ENCODE measurements around the gene CFAP74.

The CFAP74 gene

DNA sequence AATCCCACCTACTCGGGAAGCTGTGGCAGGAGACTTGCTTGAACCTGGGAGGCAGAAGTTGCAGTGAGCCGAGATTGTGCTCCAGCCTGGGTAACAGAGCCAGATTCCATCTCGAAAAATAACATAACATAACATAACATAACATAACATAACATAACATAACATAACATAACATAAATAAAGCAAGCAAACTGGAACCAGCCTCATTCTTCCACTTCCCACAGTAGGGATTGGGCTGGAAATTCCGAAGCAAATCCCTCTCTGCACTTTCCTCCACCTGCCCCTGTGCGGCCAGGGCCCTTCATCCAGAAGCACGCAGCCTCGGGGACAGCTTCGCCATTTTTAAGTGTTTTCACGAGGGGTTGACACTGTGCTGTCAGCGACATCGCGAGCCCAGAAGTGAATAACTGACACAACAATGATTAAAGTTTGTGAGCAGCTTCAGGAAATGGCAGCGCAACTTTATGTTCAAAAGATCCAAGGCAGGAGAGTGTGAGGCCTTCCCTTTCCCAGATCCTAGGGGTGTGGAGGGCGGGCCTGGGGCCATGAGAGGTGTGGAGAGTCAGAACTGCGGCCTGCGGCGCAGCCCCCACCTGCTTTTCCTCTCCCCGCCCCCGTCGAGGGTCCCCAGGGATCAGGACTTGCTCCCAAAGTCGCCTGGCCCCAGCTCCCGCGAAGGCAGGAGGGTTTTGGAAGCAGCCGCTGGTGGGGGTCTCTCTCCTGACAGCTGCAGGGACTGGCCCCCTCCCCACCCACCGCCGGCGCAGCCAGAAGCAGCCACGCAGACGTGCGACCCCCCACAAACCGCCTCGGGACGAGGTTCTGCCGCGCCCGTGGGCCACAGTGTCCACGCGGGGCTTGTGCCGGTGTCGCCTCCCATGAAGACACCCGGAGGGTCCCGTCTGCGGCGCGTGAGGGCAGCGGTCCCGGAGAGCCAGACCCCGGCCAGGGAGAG is 14.9 kb upstream of the CFAP74 start:
- no peak for DNase-seq

DNA sequence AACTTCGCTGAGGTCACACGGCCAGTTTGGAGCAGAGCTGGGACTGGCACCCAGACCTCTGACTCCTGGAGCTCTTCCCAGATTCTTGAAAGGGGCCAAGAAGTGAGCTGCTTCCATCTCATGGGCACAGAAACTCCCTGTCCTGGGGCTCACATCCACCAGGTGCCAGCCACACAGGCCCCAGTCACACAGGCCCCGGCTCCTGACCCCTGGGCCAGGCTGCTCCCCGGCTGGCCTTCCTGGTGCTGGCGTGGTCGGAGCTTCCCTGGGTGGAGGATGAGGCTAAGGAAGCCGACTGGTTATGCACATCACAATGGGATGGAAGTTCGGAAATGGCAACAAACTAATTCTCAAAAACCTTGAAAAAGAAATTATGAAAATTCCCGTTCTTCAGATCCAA is 12.5 kb upstream of the CFAP74 start:
- DNase-seq, result no peak

DNA sequence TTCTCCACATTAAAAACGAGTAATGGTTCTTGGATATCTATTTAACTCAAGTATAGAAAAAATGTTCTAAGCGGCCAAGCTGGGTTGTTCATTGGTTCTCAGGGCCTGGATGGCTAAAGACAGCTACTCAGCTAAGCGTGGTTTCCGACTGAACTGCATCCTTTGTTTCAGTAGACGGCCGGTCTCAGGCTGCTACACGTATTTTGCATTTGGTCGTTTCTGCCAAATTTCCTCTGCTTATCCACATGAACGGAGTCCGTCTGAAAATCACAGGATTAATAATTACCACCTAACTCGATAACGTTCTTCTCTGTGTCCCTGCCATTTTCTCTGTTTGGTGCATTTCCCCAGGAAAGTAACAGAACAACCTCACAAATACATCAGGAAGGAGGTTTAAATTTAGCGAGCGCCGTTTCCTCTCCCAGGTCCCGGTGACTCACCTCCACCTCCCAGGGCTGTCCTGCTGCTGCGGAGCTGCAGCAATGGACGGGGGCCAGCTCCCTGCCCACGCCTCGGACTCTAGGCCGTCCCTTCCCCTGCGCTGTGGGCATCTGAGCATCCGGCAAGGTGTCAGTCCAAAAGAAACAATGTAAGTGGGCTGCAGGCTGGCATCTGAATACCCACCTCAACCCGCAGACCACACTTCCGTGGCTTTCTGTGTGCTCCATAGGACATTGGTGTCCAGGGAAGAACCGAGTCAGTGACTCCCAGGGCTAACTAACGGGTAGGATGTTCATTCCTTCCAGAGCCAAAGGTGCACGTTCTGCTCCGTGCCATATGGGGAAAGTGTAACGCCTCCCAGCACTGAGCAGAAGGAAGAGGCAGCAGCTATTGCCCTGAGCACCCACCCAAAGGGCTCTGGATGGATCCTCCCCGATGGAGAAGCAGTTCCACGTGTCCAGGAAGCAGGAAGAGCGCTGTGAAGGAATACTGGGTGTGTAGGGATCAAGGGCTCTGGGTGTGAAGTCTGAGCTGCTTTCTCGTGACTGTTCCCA is 11.5 kb upstream of the CFAP74 start:
- no peak for DNase-seq

DNA sequence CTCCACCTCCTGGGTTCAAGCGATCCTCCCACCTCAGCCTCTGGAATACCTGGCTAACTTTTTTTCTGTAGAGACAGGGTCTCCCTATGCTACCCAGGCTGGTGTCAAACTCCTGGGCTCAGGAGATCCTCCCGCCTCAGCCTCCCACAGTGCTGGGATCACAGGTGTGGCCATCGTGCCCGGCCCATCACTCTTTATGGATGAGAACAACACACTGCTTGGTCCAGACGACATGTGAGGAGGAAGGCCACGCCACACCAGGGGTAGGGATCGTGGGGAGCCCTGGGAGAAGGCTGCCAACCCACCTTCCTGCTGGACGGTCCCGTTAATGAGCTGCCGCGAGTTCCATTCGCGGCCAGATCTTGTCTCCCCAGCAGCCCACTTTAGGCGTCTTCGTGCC is 10.6 kb upstream of the CFAP74 start:
- no peak for DNase-seq

DNA sequence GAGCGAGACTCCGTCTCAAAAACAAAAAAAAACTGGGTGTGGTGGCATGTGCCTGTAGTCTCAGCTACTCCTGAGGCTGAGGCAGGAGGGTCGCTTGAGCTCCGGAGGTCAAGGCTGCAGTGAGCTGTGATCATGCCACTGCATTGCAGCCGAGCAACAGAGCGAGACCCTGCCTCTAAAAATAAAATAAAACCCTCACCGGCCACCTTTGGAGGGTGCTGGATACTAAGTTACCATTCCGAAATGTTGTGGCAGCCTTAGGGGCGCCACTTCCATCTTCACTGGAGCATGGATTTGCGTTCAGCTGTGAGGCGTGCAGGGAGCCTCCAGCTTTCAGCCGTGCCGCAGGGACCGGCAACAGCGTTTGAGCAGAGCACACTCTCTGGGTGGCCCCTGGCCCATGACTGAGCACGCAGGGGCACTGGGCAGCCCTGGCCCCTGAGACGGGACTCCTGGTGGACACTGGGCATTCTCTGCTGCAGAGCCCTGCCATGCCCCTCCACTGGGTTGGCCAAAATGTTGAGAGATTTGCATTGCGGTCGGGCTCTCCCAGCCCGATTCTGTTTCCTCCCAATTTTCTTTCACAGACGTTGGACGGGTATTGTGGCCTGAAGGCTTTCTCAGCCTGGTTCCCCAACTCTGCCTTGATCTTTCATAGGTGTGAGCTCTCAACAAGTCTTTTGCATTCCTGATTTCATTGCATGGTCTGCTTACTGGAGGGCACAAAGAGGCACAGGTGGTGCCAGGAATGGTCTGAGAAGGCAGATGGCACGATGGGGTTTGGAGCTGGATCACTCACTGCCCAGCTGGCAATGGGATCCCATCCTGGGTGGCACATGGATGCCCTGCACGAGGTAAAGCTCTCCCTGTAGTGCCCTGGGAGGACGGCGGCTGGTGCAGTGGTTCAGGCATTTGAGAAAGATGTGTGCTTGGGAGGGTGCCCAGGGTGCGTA is 5.8 kb upstream of the CFAP74 start:
- DNase-seq, result no peak

DNA sequence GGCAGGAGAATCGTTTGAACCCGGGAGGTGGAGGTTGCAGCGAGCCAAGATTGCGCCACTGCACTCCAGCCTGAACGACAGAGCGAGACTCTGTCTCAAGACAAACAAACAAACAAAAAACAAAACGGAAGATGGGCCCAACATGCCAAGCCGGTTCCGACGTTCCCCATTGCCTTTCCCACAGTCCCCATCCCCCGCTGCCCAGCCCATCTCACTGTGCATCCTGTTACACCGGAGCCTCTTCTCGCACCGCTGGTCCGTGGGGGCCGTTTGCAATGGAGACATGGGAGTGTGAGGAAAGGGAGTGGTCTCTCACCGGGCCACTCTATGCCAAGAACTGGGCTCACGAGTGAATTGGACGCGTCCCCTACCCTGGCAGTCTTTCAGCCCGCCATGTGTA is 1.3 kb upstream of the CFAP74 start:
- DNase-seq, result no peak

DNA sequence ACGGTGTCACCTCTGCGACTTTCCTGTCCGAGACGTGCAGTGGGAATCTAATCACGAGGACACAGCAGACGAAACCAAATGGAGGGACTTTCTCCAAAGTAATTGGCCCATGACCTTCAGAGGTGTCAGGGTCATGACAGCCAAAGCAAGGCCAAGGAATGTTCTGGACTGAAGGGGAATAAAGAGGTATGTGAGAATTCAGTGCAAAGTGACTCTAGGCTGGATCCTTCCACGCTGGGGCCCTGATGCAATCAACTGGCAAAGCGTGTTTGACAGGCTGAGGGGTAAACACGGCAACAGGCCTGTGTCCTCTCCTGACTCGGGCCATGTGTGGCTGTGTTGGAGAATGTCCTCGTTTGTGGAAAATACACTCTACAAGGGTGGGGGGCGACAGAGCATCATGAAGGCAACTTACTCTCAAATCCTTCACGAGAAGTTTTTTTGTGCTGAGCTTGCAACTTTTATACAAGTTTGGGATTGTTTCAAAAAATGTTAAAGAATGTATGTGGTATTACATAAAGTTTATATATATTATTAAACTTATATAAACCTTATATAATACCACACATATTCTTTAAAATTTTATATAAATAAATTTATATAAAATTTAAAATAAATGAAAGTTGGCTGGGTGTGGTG is 1.7 kb downstream of the CFAP74 start:
- DNase-seq, result no peak

DNA sequence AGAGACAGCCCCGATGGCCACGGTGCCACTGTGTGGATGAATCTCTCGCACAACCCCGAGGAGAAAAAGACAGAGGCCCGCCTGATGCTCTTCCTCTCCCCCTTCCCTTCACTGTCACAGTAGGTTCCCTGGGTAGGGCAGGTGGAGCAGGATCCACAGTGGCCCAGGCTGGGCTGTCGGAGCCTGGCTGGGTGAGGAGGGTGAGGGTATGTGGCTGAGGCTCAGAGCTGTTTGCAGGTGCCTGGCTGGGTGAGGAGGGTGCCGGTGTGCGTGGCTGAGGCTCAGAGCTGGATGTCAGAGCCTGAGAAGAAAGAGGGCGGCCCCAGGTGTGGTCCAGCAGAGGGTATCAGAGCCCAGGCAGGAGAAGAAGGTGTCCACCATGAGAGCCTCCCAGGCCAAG is 2.7 kb downstream of the CFAP74 start:
- DNase-seq, result no peak

DNA sequence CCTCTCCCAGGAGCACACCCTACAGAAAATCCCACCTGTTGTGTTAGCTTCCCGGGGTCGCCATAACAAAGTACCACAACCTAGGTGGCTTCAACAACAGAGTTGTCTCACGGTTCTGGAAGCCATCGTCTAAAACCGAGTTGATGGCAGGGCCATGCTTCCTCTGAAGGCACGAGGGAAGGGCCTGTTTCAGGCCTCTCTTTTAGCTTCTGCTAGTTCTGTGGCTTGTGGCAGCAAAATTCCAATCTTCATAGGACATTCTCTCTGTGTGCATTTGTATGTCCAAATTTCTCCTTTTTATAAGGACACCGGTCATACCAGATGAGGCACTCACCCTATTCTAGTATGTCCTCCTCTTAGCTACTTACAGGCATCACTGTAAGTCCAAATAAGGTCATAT is 3.2 kb downstream of the CFAP74 start:
- DNase-seq, result no peak

DNA sequence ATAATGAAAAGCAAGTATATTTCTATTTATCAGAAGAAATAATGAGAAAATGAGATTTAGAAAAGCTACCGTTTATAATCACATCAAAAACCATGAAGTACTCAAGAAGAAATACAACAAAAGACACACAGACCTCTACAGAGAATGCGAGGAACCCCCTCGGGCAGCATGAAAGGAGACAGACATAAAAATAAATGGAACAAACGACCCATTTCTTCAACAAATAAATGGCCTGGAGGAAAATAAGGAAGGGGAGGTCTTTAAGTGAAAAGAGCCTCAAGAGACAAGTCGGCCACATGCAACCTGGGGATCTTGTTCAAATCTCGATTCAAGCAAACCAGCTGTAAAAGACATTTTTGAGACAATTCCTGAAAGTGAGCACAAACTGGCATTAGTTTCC is 6.0 kb downstream of the CFAP74 start:
- DNase-seq, result no peak

DNA sequence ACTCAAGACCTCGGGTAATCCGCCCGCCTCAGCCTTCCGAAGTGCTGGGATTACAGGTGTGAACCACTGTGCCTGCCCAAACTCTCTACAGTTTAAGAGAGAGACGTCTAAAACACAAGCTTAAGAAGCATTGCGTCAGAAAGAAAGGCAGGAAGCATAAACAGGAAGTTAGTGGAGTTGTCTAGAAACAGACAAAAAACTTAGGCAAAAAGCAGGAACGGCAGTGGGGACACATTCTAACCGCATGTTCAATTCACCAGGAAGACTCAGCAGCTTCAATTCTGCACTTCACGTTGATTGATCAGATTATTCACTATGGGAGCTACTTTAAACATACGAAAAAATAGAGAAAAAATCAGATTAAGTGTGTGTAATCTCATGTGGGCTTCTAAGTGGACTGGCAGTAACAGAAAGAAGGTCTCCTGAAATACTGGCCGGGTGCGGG is 7.4 kb downstream of the CFAP74 start:
- no peak for DNase-seq

DNA sequence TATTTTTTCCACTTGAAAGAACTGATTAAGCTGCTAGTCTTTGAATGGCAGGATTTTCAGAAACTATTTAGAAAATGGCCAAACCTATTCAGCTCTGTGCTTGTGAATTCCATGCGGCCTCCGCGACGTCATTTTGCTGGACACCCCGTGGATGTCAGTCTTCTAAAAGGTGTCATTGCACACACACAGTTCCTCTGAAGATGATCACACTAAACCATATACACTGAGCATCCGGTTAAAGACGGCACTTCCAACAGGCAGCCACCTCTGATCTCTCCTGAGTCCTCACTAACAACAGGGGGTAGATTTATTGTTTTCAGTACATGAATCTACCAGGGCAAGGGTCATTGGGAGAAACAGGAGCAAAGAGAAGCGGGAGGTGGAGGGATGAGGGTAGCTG is 9.1 kb downstream of the CFAP74 start:
- no peak for DNase-seq

DNA sequence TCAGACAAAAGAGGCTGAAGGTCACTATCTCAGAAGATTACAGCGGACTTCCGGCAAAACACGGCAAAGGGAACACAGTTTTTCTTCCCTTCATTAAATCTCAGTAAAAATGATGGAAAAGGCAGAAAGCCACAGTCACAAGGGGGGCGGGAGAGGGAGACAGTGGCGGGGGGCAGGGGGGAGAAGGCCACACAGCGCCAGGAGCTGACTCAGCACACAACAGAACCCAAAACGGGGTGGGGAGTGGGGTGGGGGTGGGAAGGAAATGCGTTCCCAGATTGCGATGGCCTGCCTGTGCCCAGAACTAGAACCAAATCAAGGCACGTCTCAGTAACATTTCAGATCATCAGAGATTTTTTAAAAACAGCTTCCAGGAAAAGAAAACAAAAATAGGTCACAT is 13.4 kb downstream of the CFAP74 start:
- DNase-seq, result no peak

DNA sequence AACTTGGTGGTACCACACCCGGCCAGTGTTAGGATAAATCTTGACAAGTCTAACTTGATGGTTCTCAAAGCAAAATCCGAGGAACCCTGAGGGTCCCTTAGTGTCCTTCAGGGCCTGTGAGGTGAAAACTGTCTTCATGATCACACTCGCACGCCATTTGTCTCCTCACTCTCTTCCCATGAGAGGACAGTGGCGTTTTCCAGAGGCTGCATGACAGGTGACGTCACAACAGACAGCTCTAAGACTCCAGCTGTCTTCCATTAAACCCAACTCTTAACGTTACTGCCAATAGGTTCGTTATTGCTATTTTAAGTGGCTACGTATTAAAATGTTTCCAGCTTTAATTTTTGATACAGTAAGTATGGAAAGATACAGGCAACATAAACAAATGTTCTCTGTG is 13.8 kb downstream of the CFAP74 start:
- no peak for DNase-seq

DNA sequence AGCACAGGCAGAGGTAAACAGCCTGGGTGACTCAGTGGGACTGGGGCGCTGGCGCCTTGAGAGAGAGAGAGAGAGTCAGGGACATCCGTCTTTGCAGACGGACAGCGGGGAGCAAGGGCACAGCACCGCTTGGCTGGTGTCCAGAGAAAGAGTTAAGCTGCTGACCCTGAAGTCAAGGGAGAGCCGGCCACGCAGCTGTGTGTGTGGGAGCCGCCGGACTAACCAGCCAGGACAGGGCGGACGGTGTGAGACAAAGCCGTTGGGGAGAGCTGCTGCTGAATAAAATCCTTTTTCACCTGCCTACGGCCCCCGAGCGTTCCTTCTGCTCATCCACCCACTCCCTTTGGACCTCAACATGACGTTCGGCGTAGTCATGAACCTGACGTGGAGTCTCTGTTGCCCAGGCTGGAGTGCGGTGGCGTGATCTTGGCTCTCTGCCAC is 14.5 kb downstream of the CFAP74 start:
- no peak for DNase-seq

DNA sequence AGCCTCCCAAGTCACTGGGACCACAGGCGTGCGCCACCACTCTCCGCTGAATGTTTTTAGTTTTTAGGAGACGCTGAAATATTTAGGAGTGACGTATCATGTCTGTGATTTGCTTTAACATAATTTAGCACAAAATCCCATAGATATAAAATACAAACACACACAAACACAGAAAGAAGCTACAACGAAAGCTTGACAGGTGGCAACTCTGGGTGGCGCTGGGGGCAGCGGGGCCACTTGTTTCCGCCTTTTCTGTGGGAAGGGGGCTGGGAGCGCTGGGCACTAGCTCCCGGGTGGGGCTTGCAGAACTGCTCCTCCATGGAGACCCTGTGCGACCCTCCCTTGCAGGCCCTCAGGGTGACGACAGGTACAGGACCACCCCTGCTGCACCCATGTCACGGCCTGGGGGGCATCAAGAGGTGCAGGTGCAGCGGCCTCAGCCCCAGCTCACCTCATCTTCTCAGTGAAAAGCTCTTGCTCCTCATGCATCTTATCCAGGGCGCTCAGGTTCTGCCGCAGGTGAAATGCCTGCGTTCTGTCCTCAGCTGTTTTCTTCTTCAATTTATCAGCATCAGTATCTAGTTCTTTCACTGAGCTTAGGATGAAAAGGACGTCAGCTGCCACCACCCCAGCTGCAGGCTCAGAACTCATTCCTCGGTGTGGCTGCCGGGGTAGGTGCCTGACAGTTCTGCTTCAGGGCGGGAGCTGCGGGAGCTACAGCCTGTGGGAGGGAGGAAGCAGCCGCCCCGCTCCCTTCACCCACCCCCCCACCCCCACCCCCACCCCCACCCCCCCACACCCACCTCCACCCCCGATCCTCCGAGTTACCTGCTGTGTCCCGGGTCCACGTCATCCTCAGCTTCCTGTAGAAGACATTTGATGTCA is 15.3 kb downstream of the CFAP74 start:
- no peak for DNase-seq

DNA sequence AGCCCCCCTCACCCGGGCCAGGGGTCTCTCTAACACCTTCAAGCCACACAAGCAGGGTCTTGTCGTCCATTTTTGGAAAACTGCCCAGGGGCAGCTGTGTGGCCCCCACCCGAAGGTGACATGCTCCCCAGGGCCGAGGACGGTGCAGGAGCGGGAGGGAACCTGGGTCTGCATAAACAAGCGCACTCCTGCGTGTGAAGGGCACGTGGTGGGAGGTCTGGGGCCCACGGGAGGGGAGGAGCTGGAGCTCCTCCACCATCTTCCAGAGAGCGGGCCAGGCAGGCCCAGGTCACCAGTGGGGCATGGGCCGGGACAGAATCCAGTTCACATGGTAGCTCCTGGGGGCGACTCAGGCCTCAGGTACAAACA is 16.5 kb downstream of the CFAP74 start:
- DNase-seq, result no peak

DNA sequence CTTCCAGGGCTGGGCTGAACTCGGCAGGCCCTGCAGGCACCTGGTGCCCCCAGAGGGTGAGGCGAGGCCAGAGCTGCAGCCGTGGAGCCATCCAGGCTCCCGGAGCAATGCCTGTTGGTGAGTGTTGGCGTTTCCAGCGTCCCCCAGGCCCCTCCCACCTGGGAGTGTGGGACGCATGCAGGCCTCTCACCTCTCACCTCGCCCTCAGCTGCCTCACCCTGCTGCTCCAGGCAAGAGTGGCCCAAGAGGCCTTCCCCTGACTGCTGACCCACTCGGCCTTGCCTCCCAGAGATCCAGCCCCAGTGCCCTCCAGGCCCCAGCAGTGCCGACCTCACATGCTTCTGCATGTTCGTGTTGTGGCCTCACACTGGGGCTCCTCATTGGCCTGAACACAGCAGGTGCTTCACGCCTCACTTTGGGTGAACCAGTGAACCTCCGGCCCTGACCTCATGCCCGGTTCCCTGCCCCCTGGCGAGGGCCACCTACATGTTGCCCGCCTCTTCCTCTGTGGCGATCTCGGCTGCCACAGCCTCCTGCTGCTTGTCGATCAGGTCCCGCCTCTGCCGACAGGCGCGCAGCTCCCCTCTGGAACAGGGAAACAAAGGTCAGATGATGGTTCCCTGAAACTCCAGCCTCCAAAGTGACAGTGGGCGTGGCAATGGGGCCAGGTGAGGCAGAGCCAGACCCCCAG is 17.0 kb downstream of the CFAP74 start:
- DNase-seq, result no peak

DNA sequence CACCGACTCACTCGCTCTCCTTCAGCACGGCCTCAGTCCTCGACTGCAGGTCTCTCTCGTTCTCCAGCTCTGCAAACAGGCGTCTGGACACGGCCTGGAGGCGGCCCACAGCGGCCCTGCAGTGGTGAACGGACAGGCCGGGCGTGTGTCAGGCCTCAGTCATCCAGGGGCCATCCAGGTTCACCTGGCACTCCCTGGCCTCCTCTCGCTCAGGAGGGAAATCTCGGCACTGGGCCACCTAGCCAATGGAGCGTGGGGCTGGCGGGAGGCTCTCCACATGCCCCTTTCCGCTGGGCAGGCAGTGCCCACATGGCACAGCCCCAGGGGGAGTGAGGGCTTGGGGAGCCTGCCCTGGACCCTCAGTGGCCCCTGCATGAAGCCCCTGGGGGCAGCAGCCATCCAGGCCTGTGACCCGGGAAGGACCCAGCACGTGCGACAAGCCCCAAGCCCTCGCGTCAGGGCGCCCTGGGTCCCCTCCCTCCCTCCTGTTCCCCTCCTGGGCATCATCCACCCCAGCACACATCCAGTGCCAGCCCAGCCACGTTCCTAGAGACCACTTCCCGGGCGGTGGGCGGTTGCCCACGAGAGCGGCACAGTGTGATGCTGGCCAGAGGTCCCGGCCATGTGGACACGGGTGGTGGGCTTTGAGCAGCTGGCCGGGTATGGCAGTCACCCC is 18.1 kb downstream of the CFAP74 start:
- DNase-seq, result no peak

Measured in activated CD8-positive, alpha-beta memory T cell treated with anti-CD3 and anti-CD28 coated beads for 24 hours (primary cell).